HG03469 (cell line): Measurements from ENCODE around the gene HSPA1B.
"Not testable (repeated sequence)": the region's sequence is repeated elsewhere in the genome, so short reads cannot be mapped to it uniquely, and the experiment has no call there.

Source experiments
- ATAC-seq: cut with Tn5 transposase; IDR thresholded peaks from one replicate; pipeline ENCODE4 v1.9.1; 2021; ENCODE audit warnings: mild to moderate bottlenecking, moderate library complexity, moderate number of reproducible peaks; ENCODE audit not compliant: unreplicated experiment

The HSPA1B gene

DNA sequence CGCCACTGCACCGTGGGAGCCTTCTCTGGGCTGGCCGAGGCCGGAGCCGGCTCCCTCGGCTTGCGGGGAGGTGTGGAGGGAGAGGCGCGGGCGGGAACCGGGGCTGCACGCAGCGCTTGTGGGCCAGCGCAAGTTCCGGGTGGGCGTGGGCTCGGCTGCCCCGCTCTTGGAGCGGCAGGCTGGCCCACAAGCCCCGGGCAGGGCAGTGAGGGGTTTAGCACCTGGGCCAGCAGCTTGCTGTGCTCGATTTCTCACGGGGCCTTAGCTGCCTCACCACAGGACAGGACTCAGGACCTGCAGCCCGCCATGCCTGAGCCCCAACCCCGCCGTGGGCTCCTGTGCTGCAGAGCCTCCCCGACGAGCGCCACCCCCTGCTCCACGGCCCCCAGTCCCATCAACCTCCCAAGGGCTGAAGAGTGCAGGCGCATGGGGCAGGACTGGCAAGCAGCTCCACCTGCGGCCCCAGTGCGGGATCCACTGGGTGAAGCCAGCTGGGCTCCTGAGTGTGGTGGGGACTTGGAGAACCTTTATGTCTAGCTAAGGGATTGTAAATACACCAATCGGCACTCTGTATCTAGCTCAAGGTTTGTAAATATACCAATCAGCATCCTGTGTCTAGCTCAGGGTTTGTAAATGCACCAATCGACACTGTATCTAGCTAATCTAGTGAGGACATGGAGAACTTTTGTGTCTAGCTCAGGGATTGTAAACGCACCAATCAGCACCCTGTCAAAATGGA, 24.6 kb downstream of the HSPA1B start:
- ATAC-seq = not testable (repeated sequence)

DNA sequence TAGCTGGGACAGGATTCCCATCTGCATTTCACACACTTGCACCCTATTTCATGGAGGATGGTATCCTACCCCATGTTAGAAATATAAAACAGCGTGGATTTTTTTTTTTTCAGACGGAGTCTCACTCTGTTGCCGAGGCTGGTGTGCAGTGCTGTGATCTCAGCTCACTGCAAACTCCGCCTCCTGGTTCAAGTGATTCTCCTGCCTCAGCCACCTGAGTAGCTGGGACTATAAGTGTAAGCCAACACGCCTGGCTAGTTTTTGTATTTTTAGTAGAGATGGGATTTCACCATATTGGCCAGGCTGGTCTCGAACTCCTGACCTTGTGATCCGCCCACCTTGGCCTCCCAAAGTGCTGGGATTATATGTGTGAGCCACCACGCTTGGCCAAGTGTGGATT, 30.2 kb downstream of the HSPA1B start:
- not testable (repeated sequence) for ATAC-seq

DNA sequence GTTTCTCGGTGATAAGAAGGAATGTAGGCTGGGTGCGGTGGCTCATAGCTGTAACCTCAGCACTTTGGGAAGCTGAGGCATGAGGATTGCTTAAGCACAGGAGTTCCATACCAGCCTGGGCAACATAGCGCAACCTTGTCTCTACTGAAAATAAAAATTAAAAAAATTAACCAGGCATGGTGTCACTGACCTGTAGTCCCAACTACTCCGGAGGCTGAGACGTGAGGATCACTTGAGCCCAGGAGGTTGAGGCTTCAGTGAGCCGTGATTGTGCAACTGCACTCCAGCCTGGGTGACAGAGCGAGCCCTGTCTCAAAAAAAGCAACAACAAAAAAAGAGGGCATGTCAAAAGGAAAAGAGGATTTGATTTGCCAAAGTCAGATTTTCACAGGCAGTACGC, 31.2 kb downstream of the HSPA1B start:
- no peak for ATAC-seq

DNA sequence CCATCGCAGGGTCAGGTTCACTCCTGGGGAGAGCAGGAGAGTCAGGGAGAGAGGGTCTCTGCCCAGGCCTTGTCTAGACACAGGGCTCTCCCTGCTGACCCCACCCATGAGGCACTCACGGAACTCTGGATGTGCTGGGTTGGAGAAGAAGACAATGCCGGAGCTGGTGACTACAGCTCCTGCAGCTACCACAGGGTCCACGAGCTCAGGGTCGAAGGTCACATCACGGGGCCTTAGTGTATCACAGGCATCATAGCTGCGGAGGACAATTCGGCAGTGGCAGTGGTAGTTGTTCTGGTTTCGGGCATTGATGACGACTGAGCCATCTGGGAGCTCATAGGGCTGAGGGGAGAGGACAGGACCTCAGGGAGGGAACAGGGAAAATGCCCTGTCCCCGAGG, 32.4 kb downstream of the HSPA1B start:
- ATAC-seq = no peak

DNA sequence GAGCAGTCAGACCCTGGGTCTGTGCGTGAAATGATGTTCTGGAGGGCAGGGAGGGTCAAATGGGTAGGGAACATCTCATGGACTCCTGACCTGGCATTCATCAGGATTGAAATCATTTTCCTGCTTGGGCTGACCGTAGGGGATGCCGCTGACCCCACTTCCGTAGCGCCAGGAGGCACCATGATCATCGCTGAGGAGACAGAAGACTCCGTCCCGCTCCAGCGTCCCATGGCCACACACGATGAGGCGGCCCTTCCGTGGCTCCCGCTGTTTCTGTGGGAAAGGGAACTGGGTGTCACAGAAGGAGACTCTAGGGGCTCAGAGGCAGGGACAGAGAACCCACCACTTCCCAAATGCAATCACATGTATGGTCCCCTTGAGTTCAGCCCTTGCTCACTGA, 32.8 kb downstream of the HSPA1B start:
- ATAC-seq = no peak

DNA sequence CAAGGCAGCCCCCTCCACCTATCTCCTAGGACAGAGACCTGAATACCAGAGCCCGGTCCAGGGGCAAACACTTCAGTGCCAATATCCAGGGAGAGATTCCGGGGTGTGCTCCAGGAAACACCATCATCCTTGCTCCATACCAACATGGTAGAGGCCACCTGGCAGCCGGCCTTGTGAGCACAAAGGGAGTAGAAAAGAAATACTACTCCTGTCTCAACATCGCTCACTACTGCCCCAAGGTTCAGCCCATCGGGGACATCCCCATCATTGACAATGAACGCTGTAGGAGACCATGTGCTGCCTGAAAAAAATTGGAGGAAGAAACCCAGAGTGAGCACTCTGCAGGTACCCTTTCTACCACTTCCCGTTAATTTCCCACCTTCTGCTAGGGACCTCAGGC, 33.6 kb downstream of the HSPA1B start:
- no peak for ATAC-seq

DNA sequence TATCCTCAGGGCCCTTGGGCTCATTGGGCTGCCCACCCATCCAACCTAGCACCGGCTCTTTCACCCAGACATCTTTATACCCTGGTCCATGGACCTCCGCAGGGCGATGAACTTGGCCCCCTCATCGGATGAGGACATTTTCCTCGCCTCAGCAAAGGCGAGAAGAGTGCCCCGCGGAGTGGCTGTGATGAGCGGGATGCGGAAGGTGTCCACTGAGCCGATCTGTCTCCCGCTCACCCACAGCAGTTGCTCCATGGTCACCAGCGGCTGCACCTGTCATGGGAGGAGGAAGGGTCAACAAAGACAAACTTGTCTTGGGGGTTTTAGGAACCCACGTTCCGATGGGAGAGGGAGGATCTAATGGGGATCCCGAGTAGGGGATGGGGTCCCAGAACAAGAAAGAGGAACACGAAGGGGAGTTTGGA, 34.4 kb downstream of the HSPA1B start:
- ATAC-seq = no peak

DNA sequence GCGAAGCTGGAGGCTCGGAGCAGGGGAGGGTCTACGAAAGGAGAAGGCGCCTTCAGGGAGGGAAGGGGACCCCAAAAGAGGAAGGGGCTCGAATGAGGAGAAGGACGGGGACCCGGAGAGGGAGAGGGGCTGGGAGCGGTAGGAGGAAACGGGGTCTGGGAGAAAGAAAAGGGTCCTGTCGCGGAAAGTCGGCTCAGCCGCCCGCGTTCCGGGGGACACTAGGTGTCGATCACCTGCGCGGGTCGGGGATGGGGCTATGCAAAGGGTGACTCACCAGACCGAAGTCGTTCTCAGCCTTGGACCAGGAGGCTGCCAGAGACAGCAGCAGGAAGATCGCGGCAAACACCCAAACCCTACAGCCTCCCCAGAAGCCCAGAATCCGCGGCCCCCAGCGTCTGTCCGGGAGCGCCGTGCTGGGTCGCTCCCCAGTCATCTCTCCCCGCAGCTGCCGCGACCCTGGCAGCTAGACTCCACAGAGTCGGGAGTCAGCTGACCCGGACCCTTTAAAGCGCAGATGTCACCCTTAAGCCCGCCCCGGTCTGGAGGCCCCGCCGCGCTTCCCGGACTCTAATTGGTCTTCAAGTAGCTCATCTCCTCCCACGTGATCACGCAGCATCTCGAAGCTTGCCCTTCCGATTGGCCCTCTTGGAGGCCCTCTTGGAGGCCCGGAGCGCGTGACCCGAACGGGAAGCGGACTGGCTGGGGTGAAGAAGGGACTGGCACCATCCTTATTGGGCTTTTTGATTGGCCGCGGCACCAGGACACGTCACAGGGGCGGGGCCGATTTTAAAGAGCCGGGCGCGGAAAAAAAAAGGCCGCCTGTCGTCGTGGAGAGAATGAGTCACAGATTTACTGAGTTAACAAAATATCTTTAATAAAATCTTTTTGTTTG, 35.1 kb downstream of the HSPA1B start, which contains the start of gene NEU1:
NEU1 (minus strand) TSS at position 478 of the 892 bp plus-strand sequence; CDS start at position 433, 45 bp downstream.
- peak; percentile 83 for ATAC-seq

DNA sequence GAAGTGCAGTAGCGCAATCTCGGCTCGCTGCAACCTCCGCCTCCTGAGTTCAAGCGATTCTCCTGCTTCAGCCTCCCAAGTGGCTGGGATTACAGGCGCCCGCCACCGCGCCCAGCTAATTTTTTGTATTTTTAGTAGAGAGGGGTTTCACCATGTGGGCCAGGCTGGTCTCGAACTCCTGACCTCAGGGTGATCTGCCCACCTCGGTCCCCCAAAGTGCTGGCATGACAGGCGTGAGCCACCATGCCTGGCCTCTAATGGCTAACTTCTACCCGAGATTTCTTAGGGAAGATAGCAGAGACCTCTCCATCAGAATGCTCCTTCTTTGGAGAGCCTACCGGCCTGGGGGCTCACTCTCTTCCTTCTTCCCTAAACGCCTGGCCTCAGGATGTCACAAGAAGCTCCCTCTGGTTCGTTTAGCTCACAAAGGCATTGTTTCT, 36.6 kb downstream of the HSPA1B start:
- not testable (repeated sequence) for ATAC-seq

DNA sequence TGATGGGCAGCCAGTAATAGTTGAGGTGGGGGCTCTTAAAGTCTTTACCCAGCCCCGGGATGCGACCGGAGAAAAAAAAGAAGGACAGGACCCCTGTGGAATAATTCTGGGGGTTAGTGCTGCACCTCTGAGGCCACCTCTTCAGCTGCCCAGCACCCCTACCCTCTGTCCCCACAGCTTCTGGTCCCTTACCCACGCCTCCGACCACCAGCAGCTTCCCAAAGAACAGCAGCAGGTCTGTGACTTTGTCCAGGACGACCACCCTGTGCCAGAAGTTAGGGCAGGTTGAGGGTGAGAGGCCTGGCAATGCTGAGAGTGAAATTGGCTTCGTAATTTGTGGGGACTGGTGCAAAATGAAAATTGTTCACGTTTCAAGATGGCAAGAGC, 37.3 kb downstream of the HSPA1B start:
- ATAC-seq = no peak

DNA sequence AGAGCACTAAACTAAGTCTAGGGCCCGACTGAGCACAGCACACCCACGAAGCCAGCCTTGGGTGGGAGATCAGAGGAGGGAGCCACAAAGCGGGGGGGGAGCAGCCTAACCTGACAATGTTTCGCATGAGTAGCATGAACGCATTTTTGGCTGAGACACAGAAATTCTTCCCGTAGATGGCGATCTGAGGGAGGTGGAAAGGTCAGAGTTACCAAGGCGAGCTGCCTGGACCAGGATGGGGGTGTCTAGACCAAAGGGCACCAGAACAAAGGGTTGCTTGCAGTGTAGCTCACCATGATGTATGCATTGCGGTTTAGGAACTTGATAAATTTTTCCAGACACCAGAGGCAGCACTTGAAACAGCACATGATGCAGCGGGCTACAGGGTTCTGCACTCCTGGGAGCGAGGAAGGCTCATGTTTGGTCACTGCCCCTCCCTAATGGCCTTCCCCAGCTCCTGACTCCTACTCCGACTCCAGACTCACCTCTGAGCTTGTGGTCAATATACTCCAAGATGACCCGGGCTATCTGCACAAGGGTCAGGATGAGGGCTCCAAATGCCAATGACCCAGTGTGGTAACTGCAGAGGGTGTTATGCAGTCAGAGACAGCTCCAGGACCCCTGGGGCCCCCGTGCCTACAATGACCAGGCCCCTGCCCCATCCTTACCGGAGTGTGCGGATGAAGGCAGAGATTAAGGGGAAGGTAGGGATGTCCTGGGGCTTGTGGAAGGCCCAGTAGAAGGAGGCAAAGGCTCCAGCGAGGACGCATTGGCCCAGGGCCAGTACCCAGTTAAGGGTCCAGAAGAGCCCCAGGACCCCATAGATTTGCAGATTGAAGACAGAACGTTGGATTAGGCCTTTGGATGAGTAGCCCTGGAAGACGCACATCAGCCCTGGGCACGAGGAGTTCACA, 37.9 kb downstream of the HSPA1B start:
- no peak for ATAC-seq

DNA sequence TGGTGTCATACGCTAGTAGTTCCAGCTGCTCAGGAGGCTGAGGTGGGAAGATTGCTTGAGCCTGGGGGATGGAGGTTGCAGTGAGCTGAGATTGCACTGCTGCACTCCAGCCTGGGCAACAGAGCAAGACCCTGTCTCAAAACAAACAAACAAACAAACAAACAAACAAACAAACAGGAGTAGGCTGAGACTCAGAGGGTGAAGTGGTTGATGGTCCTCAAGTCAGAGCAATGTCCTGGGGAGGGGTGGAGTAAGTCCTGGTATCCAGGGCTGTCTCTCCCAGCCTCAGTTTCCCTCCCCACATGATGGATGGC, 41.1 kb downstream of the HSPA1B start:
- not testable (repeated sequence) for ATAC-seq

DNA sequence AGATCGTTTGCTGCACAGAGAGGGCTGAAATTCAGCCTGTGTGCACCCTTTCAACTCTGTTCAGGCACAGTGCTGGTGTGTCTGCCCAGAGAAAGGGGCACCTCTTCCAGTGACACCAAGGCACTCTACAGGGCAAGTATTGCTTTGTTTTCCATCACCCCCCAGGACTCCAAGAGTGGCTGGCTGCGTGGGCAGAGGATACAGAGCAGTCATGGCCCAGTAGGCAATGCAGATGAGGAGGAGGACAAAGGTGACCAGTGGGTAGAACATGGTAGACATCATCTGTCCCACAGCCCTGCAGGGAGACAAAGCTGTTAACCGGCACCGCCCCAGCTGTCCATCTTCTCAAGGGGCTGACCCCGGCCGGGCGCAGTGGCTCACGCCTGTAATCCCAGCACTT, 41.8 kb downstream of the HSPA1B start:
- no peak for ATAC-seq

DNA sequence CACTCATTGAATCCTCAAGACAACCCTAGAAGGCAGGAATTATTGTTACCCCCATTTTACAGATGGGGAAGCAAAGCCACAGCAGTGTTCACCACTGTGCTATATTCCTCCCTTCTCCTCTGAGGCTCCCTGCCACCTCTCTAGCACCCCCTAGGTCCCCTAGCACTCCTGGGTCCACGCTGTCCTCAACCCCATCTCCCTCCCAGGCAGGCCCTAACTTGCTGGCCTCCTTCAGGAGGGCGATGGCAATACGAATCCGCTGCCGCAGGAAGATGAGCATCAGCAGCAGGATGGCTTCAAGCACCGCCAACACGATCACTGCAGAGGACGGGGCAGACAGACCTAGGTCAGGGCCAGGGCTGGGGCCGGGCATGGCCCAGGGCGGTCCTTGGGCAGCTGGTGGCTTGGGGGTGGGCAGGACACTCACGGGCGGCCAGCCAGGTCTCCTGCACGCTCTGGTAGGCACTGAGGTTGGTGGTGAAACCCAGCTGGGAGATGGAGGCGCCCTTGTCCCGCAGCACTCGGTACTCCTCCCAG, 42.9 kb downstream of the HSPA1B start:
- no peak for ATAC-seq

DNA sequence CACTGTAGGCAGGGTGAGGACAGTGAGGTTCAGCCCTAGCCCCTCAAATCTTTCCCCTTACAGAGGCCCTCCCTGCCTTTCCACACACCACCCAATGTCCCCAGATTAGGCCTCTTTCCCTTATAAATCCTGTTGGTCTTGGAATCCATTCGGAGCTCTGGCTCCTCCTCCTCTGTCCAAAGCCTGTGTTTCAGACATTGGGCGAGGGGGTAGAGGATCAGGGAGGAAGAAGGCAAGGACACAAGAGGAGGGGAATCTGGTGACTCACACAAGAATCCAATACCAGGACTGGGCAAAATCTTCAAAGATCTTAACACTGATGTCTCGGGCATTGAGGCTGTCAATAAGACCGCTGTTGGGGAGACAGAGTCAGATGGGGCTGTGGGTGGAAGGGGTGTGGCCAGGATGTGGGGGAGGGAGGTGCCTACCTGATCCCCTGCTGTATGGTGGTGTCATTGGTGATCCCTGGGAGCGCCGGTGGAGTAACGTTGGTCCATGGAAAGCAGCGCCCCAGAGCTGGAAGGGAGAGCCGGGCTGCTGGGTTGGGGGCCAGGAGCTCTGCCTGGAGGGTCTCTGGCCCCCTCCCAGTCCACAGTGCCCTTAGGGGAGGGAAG, 43.6 kb downstream of the HSPA1B start:
- ATAC-seq = no peak

DNA sequence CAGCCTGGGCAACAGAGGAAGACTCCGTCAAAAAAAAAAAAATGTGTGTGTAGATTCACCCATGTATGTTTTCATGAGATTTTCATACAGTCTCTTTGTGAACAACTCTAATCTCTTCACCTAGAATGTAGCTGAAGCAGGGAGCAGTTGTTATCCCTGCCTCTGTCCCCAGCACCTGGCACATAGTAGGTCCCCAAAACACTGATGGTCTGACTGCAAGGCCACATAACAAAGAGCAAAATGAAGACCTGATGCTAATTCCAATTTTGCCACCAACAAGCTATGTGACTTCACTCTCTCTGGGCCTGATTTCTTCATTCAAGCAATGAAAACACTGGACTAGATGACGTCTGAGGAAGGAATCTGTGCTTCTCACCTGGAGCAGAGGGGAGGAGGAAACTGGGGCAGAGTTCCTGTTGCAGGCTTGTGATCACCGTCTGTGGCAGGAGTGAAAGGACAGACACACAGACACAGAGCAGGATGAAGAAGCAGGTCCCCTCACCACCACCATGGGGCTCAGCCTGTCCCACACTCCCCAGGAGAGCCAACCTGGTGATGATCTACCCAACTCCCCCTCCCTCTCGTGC, 46.6 kb downstream of the HSPA1B start:
- no peak for ATAC-seq

DNA sequence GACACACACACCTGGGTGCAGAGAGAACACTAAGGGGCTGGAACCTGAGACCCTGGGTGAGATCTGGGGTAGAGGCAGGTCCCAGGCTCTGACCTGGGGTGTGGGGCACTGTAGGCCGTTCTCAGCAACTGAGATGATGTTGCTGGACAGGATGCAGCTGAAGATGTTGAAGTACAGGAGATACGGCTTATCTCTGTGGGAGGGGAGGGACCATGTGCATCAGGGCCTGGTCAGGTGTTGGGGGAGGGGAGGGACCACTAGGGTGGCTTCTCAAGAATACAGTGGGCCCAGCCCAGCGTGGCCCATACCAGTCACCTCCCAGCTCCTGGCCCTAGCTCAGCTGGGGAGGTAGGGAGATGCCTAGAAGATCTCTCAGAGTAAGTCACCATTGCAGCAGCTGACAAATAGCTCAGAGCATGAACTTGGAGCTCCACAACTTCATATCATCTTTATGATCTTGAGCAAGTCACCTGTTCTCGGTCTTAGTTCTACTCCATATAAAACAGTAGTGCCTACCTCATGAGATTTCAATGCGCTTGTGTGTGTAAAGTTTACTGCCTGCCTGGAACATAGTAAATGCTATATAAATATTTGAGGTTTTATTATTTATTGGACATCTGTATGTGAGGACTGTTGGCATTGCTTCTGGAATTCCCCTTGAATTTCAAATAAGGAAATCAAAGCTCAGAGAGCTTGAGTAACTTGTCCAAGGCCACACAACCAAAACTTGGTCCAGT, 47.5 kb downstream of the HSPA1B start:
- no peak for ATAC-seq

DNA sequence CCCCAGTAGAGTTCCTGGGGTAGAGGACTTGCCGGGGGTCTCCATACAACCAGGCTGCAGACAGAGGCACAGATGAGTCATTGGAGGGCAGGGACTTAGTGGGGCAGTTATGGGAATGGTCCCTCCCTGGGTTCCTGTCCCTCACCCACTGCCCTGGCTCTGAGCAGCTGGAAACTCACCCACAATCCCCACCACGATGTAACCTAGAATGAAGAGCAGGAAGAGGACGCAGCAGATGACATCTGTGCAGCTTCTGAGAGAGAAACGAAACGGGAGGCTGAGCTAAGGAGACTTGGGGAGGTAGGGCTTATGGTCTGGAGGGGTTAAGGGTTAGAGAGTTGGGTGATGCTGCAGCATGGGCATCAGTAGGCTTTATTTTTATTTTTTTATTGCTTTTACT, 48.3 kb downstream of the HSPA1B start:
- ATAC-seq = no peak

DNA sequence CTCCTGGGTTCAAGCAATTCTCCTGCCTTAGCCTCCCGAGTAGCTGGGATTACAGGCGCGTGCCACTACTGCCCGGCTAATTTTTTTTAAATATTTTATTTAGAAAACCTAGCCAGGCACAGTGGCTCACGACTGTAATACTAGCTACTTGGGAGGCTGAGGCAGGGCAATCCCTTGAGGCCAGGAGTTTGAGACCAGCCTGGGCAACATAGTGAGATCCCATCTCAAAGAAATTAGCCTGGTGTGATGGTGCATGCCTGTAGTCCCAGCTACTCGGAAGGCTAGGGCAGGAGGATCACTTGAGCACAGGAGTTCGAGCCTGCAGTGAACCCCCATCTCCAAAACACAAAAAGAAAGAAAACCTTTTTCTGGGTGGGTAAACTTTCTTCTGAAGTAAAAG, 48.8 kb downstream of the HSPA1B start:
- no peak for ATAC-seq
